Suprapubic skin (tissue), 4 donors: Measurements from ENCODE around the gene NUP93.

ENCODE experiments used
- EP300 ChIP-seq: sonication (generic); formaldehyde crosslinking; IDR thresholded peaks from one replicate; pipeline ENCODE4 v1.6.1; 2017; ENCODE audit warnings: antibody characterized with exemption
- POLR2AphosphoS5 ChIP-seq, 3 donors: sonication (generic); formaldehyde crosslinking; IDR thresholded peaks; one replicate each; pipeline ENCODE4 v1.6.1; 2017; ENCODE audit warnings: antibody characterized with exemption in 3 of 3
- TF ChIP-seq, protein P1 (sequence below), 2 donors: fragments of 200-600 bp in 1 of 2; fragments of 450-650 bp in 1 of 2; sonication (generic) in 1 of 2; IDR thresholded peaks; one replicate each; pipeline ENCODE4 v1.5.1; 2016 to 2019; ENCODE audit warnings: antibody characterized with exemption in 2 of 2, mild to moderate bottlenecking in 1 of 2, moderate library complexity in 1 of 2

- TF ChIP-seq, protein P1, sequence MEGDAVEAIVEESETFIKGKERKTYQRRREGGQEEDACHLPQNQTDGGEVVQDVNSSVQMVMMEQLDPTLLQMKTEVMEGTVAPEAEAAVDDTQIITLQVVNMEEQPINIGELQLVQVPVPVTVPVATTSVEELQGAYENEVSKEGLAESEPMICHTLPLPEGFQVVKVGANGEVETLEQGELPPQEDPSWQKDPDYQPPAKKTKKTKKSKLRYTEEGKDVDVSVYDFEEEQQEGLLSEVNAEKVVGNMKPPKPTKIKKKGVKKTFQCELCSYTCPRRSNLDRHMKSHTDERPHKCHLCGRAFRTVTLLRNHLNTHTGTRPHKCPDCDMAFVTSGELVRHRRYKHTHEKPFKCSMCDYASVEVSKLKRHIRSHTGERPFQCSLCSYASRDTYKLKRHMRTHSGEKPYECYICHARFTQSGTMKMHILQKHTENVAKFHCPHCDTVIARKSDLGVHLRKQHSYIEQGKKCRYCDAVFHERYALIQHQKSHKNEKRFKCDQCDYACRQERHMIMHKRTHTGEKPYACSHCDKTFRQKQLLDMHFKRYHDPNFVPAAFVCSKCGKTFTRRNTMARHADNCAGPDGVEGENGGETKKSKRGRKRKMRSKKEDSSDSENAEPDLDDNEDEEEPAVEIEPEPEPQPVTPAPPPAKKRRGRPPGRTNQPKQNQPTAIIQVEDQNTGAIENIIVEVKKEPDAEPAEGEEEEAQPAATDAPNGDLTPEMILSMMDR (IDR thresholded peaks at IDR 0.05): no peak
- TF ChIP-seq EP300 (no peak), POLR2AphosphoS5 (IDR thresholded peaks at IDR 0.05) (no peak)
Measured at GRCh38 chr16:56852968-56853367, 123.0 kb downstream of the NUP93 start.
